NT2/D1 (cell line): ENCODE measurements around the gene ASAP2.

Experiments
- SUZ12 ChIP-seq: IDR thresholded peaks from 2 replicates; pipeline ENCODE4 v1.6.1; 2011; ENCODE audit not compliant: insufficient read length, insufficient read depth; ENCODE audit errors: extremely low read depth
- YY1 ChIP-seq: IDR thresholded peaks from 2 replicates; pipeline ENCODE4 v1.6.1; 2011; ENCODE audit not compliant: insufficient read length, insufficient read depth

DNA sequence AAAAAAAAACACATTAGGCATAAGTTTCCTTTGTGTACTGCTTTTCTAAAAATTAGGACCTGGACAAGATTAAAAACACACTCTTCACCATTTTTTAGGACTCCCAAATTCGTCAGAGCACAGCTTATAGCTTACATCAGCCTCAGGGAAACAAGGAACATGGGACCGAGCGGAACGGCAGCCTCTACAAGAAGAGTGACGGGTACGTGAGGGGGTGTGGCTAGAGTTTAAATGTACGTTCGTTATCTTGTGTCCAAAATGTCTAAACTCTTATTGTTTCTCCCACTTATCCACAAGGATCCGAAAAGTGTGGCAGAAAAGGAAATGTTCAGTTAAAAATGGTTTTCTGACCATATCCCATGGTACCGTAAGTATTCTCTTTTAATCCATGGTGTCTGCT, 137.8 kb downstream of the ASAP2 start:
- TF ChIP-seq SUZ12: no peak
- TF ChIP-seq YY1: no peak
